Hematopoietic multipotent progenitor cell treated with erythropoietin and hydrocortisone succinate and interleukin-3 and kit ligand, for 4 days (in vitro differentiated cells): ENCODE measurements around the gene FANCE.
A peak's percentile ranks its signal among the peaks of the same experiment; 100 is the strongest.

Experiments
- DNase-seq: peaks from one replicate; pipeline ENCODE4 v3.0.0-alpha.2; 2015

The FANCE gene

GRCh38 chr6:35486005-35486925 is 34.1 kb downstream of the FANCE start:
- DNase-seq, result no peak

- DNase-seq, result peak; percentile 83
These were observed 35.7 kb downstream of the FANCE start for GRCh38 chr6:35487658-35488516.

- no peak for DNase-seq
These were observed 36.4 kb downstream of the FANCE start for GRCh38 chr6:35488517-35488862.

- DNase-seq, result no peak
These were observed 36.9 kb downstream of the FANCE start for GRCh38 chr6:35489066-35489465.

GRCh38 chr6:35489995-35490791 is 38.1 kb downstream of the FANCE start:
- DNase-seq, result no peak

GRCh38 chr6:35490821-35491557 is 38.9 kb downstream of the FANCE start:
- no peak for DNase-seq

GRCh38 chr6:35491558-35492257 is 39.6 kb downstream of the FANCE start:
- DNase-seq, result no peak

- no peak for DNase-seq
These were observed 40.3 kb downstream of the FANCE start for GRCh38 chr6:35492258-35492973.

- DNase-seq, result no peak
These were observed 40.8 kb downstream of the FANCE start for GRCh38 chr6:35492974-35493284.

- DNase-seq, result no peak
These were observed 41.3 kb downstream of the FANCE start for GRCh38 chr6:35493307-35493983.

GRCh38 chr6:35494161-35494563 is 42.0 kb downstream of the FANCE start:
- DNase-seq, result no peak

GRCh38 chr6:35495258-35496035 is 43.3 kb downstream of the FANCE start:
- DNase-seq, result no peak

GRCh38 chr6:35496036-35496840 is 44.1 kb downstream of the FANCE start:
- DNase-seq, result no peak

GRCh38 chr6:35496841-35497570 is 44.9 kb downstream of the FANCE start, which contains the start of gene TEAD3:
Gene TEAD3, minus strand, starts transcription at chr6:35497079.
- peak; percentile 59 for DNase-seq

GRCh38 chr6:35497571-35498421 is 45.7 kb downstream of the FANCE start:
- DNase-seq, result peak; percentile 69

- DNase-seq, result peak; percentile 63
These were observed 46.4 kb downstream of the FANCE start for GRCh38 chr6:35498422-35499067.
